ENCODE measurements around the gene FGF12. TPM values are rescaled to one million over a fixed set of nuclear protein-coding genes. Genes with fewer than 3 reads are reported as not detected.

Gene FGF12
- total RNA-seq, 1 donor from 2014 or later, result 3.9 TPM

DNA sequence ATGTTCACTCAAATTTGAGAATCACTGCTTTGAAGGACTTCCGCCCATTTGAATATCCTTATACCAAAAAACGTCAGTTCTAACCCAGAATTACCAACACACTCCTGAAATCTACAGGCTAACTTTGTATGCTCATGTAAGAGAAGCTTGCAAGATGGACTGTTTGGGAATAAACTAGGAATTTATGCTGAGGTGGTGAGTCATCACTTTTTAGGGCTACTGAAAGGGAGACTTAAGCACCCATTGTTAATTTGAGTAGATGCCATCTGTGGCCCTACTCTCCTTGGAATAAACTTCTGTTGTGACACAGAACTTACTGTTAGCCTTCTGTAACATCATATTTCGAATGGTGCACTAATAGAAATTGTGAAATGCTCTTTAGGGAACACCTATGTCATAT, 74.6 kb downstream of the FGF12 start:
- no peak overlapping the region for H3K4me3 ChIP-seq
- ATAC-seq, result no peak
- no peak for TF ChIP-seq CTCF (IDR thresholded peaks at IDR 0.05)
- H3K4me1 ChIP-seq, result no peaks in the 10 kb centered on the region
- intact Hi-C loops (cut with DNase I), result no loop called here
- no peak for DNase-seq
- H3K36me3 ChIP-seq, result no peaks in the 10 kb centered on the region
- H3K9me3 ChIP-seq, result no peaks in the 10 kb centered on the region
- H3K27ac ChIP-seq, result no peak overlapping the region
- no peaks in the 10 kb centered on the region for H3K27me3 ChIP-seq (ENCODE audit: low read depth)

GRCh38 chr3:192651836-192652512, 75.4 kb downstream of the FGF12 start:
- no peak for ATAC-seq
- no peak for DNase-seq
- H3K36me3 ChIP-seq, result no peaks in the 10 kb centered on the region
- no peaks in the 10 kb centered on the region for H3K27me3 ChIP-seq (ENCODE audit: low read depth)
- H3K27ac ChIP-seq, result no peak overlapping the region
- no peak for TF ChIP-seq CTCF (IDR thresholded peaks at IDR 0.05)
- H3K9me3 ChIP-seq, result no peaks in the 10 kb centered on the region
- H3K4me3 ChIP-seq, result no peak overlapping the region
- no peaks in the 10 kb centered on the region for H3K4me1 ChIP-seq
- intact Hi-C loops (cut with DNase I), result no loop called here

DNA sequence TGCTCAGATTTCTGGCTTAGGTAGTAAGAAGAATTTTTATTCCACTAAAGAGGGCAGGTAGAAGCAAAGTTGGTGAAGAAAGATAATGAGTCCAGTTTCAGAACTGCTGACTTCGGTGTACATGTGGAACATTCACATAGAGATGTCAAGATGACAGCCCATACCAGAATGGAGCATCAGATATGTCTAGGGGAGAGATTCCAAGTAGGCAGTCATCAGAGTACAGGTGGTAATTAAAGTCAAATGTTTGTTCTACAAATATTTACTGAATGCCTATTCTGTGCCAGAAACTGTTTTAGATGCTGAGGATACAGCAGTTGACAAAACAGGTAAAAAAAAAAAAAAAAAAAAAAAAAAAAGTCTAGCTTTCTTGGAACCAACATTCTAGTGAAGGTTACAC, 81.9 kb downstream of the FGF12 start:
- no peaks in the 10 kb centered on the region for H3K36me3 ChIP-seq
- H3K9me3 ChIP-seq, result no peaks in the 10 kb centered on the region
- no peaks in the 10 kb centered on the region for H3K4me1 ChIP-seq
- no peak overlapping the region for H3K27ac ChIP-seq
- intact Hi-C loops (cut with DNase I), result no loop called here
- no peak for ATAC-seq
- no peak overlapping the region for H3K4me3 ChIP-seq
- no peak for TF ChIP-seq CTCF (IDR thresholded peaks at IDR 0.05)
- H3K27me3 ChIP-seq (ENCODE audit: low read depth), result no peaks in the 10 kb centered on the region
- DNase-seq, result no peak

- no peak for TF ChIP-seq CTCF (IDR thresholded peaks at IDR 0.05)
- Histone ChIP-seq H3K27ac (no peak overlapping the region), H3K36me3 (no peaks in the 10 kb centered on the region), H3K9me3 (no peaks in the 10 kb centered on the region), H3K4me1 (no peaks in the 10 kb centered on the region), H3K4me3 (no peak overlapping the region), H3K27me3 (ENCODE audit: low read depth) (no peaks in the 10 kb centered on the region)
- no peak for ATAC-seq
- intact Hi-C loops (cut with DNase I), result no loop called here
- DNase-seq, result no peak
These were observed 84.7 kb downstream of the FGF12 start for GRCh38 chr3:192642651-192643050.

DNA sequence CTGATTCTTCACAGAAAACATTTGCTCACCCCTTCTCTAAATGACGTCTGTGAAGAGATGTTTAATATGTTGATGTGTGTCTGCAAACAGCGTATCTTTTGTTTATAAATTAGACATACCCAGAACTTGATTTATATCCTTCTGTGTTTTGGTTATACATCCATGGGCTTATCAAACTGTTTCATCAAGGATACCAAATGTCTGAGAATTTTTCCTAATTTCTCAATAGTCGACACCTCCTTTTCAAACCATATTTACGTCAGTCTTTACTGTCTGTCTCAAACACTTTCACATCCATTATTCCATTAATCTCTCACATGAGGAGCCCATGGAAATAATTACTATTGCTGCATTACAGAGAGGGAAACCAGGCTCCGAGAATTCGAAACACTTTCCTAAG, 85.4 kb downstream of the FGF12 start:
- intact Hi-C loops (cut with DNase I), result no loop called here
- DNase-seq (no peak), ATAC-seq (no peak)
- Histone ChIP-seq H3K4me3 (no peak overlapping the region), H3K4me1 (no peaks in the 10 kb centered on the region), H3K36me3 (no peaks in the 10 kb centered on the region), H3K9me3 (no peaks in the 10 kb centered on the region), H3K27me3 (ENCODE audit: low read depth) (no peaks in the 10 kb centered on the region), H3K27ac (no peak overlapping the region)
- no peak for TF ChIP-seq CTCF (IDR thresholded peaks at IDR 0.05)
